MM.1S (cell line): Measurements from ENCODE around the gene LHX1.

Experiments used
- DNase-seq: peaks from one replicate; pipeline ENCODE4 v3.0.0-alpha.2; 2015
- H2AFZ ChIP-seq: fragments of 300-600 bp; sonication (generic); 2 replicates; pipeline ENCODE4 v1.6.0; 2016; ENCODE audit warnings: antibody characterized with exemption, low read length
- H3F3A ChIP-seq: fragments of 300-600 bp; sonication (generic); 2 replicates; pipeline ENCODE4 v1.6.1; 2016; ENCODE audit warnings: mild to moderate bottlenecking, antibody characterized with exemption, low read length, moderate library complexity, mixed read lengths; ENCODE audit not compliant: insufficient read depth
- H3K27ac ChIP-seq: fragments of 300-600 bp; sonication (generic); 2 replicates; pipeline ENCODE4 v1.5.1; 2016; ENCODE audit warnings: mild to moderate bottlenecking, low read length
- H3K27me3 ChIP-seq: fragments of 300-600 bp; sonication (generic); replicated peaks from 2 replicates; pipeline ENCODE4 v1.6.0; 2016; ENCODE audit warnings: low read length; ENCODE audit not compliant: insufficient read depth
- H3K36me3 ChIP-seq: fragments of 300-600 bp; sonication (generic); replicated peaks from 2 replicates; pipeline ENCODE4 v1.6.1; 2016; ENCODE audit warnings: mild to moderate bottlenecking, low read length, mixed read lengths; ENCODE audit not compliant: insufficient read depth
- H3K4me1 ChIP-seq: fragments of 300-600 bp; sonication (generic); 2 replicates; pipeline ENCODE4 v1.6.1; 2016; ENCODE audit warnings: low read length, mixed read lengths
- H3K4me2 ChIP-seq: fragments of 300-600 bp; sonication (generic); 2 replicates; pipeline ENCODE4 v1.6.0; 2016; ENCODE audit warnings: low read depth, low read length
- H3K4me3 ChIP-seq: fragments of 300-600 bp; sonication (generic); 2 replicates; pipeline ENCODE4 v1.5.1; 2016; ENCODE audit warnings: low read length, mixed read lengths
- H3K79me2 ChIP-seq: fragments of 300-600 bp; sonication (generic); 2 replicates; pipeline ENCODE4 v1.6.1; 2016; ENCODE audit warnings: mixed run types, low read length, mixed read lengths
- H3K9ac ChIP-seq: fragments of 300-600 bp; sonication (generic); 2 replicates; pipeline ENCODE4 v1.6.1; 2016; ENCODE audit warnings: low read length, mixed read lengths
- H3K9me2 ChIP-seq: fragments of 300-600 bp; sonication (generic); replicated peaks from 2 replicates; pipeline ENCODE4 v1.6.1; 2016; ENCODE audit warnings: mild to moderate bottlenecking, low read length, mixed read lengths; ENCODE audit not compliant: insufficient read depth
- H3K9me3 ChIP-seq: fragments of 300-600 bp; sonication (generic); replicated peaks from 2 replicates; pipeline ENCODE4 v1.6.1; 2016; ENCODE audit warnings: mild to moderate bottlenecking, low read length, mixed read lengths; ENCODE audit not compliant: insufficient read depth
- H4K20me1 ChIP-seq: fragments of 300-600 bp; sonication (generic); 2 replicates; pipeline ENCODE4 v1.6.1; 2016; ENCODE audit warnings: mild to moderate bottlenecking, low read length, moderate library complexity, mixed read lengths; ENCODE audit not compliant: insufficient read depth
- CTCF ChIP-seq: fragments of 300-600 bp; sonication (generic); IDR thresholded peaks from 2 replicates; pipeline ENCODE4 v1.5.1; 2016; ENCODE audit warnings: antibody characterized with exemption, low read length, mixed read lengths
- EZH2 ChIP-seq: fragments of 300-600 bp; sonication (generic); optimal IDR thresholded peaks from 2 replicates; pipeline ENCODE3; 2017; ENCODE audit warnings: low read depth, mild to moderate bottlenecking, antibody characterized with exemption, low read length, mixed read lengths
- EZH2phosphoT487 ChIP-seq: fragments of 300-600 bp; sonication (generic); IDR thresholded peaks from 2 replicates; pipeline ENCODE4 v1.6.1; 2018; ENCODE audit warnings: antibody characterized with exemption, low read length

The LHX1 gene

GRCh38 chr17:36931096-36931696 lies 6.1 kb upstream of the LHX1 start:
- H3K4me2 ChIP-seq, result no peak overlapping the region
- DNase-seq, result no peak
- no peaks in the 10 kb centered on the region for H3K9me3 ChIP-seq
- H3K36me3 ChIP-seq, result no peaks in the 10 kb centered on the region
- H3K4me1 ChIP-seq, result peaks cover 4% of the 10 kb centered on the region; the same call in 1 of the 2 replicates
- H3K27ac ChIP-seq, result no peak overlapping the region
- H3K9me2 ChIP-seq, result no peaks in the 10 kb centered on the region
- no peak overlapping the region for H3K4me3 ChIP-seq
- no peak overlapping the region for H2AFZ ChIP-seq
- H3K9ac ChIP-seq, result no peak overlapping the region
- H3F3A ChIP-seq, result no peaks in the 10 kb centered on the region
- no peaks in the 10 kb centered on the region for H3K79me2 ChIP-seq
- no peaks in the 10 kb centered on the region for H4K20me1 ChIP-seq
- TF ChIP-seq CTCF (no peak), EZH2 (no peak), EZH2phosphoT487 (no peak)
- peaks cover 73% of the 10 kb centered on the region for H3K27me3 ChIP-seq

GRCh38 chr17:36931697-36932382 lies 5.4 kb upstream of the LHX1 start:
- no peak for DNase-seq
- no peak overlapping the region for H2AFZ ChIP-seq

GRCh38 chr17:36932383-36932693 lies 4.9 kb upstream of the LHX1 start:
- Histone ChIP-seq H3K79me2 (no peaks in the 10 kb centered on the region), H3F3A (no peaks in the 10 kb centered on the region), H4K20me1 (no peaks in the 10 kb centered on the region), H3K27ac (no peak overlapping the region), H3K4me3 (no peak overlapping the region), H3K4me2 (no peak overlapping the region), H3K9me3 (no peaks in the 10 kb centered on the region), H3K9me2 (no peaks in the 10 kb centered on the region), H3K27me3 (peaks cover 85% of the 10 kb centered on the region), H3K36me3 (no peaks in the 10 kb centered on the region), H3K9ac (no peak overlapping the region), H3K4me1 (peaks cover 4% of the 10 kb centered on the region; the same call in 1 of the 2 replicates), H2AFZ (no peak overlapping the region)
- DNase-seq, result no peak
- no peak for TF ChIP-seq CTCF
- no peak for TF ChIP-seq EZH2
- no peak for TF ChIP-seq EZH2phosphoT487

More at GRCh38 chr17:36931697-36932382, 5.4 kb upstream of the LHX1 start:
- Histone ChIP-seq H3K27ac (no peak overlapping the region), H3K27me3 (peaks cover 80% of the 10 kb centered on the region), H3K9me2 (no peaks in the 10 kb centered on the region), H4K20me1 (no peaks in the 10 kb centered on the region), H3F3A (no peaks in the 10 kb centered on the region), H3K4me3 (no peak overlapping the region), H3K9me3 (no peaks in the 10 kb centered on the region), H3K4me2 (no peak overlapping the region), H3K9ac (no peak overlapping the region), H3K4me1 (peaks cover 4% of the 10 kb centered on the region; the same call in 1 of the 2 replicates), H3K36me3 (no peaks in the 10 kb centered on the region), H3K79me2 (no peaks in the 10 kb centered on the region)
- TF ChIP-seq CTCF, result no peak
- TF ChIP-seq EZH2phosphoT487, result no peak
- TF ChIP-seq EZH2, result no peak
